Fibroblast of skin of right biceps (primary cell): Measurements from ENCODE around the gene MTA1.
A peak's percentile ranks its signal among the peaks of the same experiment; 100 is the strongest.

Experiments
- DNase-seq: peaks from one replicate; pipeline ENCODE4 v3.0.0-alpha.2; 2013

MTA1 gene

GRCh38 chr14:105478398-105479251 is 59.0 kb downstream of the MTA1 start:
- DNase-seq: no peak

- no peak for DNase-seq
These were observed 60.0 kb downstream of the MTA1 start for GRCh38 chr14:105479431-105480158.

GRCh38 chr14:105480199-105480746 is 60.6 kb downstream of the MTA1 start:
- DNase-seq: no peak

GRCh38 chr14:105480807-105481801 is 61.5 kb downstream of the MTA1 start:
- DNase-seq: peak; percentile 86

GRCh38 chr14:105481886-105482457 is 62.3 kb downstream of the MTA1 start:
- DNase-seq: peak; percentile 98

- no peak for DNase-seq
These were observed 63.0 kb downstream of the MTA1 start for GRCh38 chr14:105482486-105483110.

GRCh38 chr14:105483300-105484068 is 63.9 kb downstream of the MTA1 start:
- DNase-seq: no peak

GRCh38 chr14:105484069-105484996 is 64.7 kb downstream of the MTA1 start:
- peak; percentile 27 for DNase-seq

GRCh38 chr14:105484997-105485393 is 65.4 kb downstream of the MTA1 start:
- no peak for DNase-seq

- DNase-seq: peak; percentile 41
These were observed 66.1 kb downstream of the MTA1 start for GRCh38 chr14:105485739-105486162.

- no peak for DNase-seq
These were observed 66.7 kb downstream of the MTA1 start, which contains the start of gene CRIP1 for GRCh38 chr14:105486163-105486973. TSS of gene CRIP1 (plus strand) at chr14:105486886. CDS start at chr14:105487260, 374 bp downstream.

GRCh38 chr14:105486974-105487448 is 67.4 kb downstream of the MTA1 start:
- DNase-seq: peak; percentile 5

GRCh38 chr14:105487449-105487985 is 67.9 kb downstream of the MTA1 start:
- DNase-seq: no peak

GRCh38 chr14:105487986-105488777 is 68.6 kb downstream of the MTA1 start:
- no peak for DNase-seq

GRCh38 chr14:105488781-105489541 is 69.3 kb downstream of the MTA1 start:
- DNase-seq: no peak

- DNase-seq: peak; percentile 84
These were observed 70.1 kb downstream of the MTA1 start for GRCh38 chr14:105489542-105490266.
